Activated T-cell treated with anti-CD3 and anti-CD28 coated beads, Interleukin-2, amount 50 U/mL, for 48 hours (primary cell): ENCODE measurements around the gene CARD11.
"Not testable (repeated sequence)": the region's sequence is repeated elsewhere in the genome, so short reads cannot be mapped to it uniquely, and the experiment has no call there.

ENCODE experiments used
- DNase-seq, 2 experiments: peaks; one replicate each; pipeline ENCODE4 v3.0.0-alpha.2; 2020

CARD11 gene

DNA sequence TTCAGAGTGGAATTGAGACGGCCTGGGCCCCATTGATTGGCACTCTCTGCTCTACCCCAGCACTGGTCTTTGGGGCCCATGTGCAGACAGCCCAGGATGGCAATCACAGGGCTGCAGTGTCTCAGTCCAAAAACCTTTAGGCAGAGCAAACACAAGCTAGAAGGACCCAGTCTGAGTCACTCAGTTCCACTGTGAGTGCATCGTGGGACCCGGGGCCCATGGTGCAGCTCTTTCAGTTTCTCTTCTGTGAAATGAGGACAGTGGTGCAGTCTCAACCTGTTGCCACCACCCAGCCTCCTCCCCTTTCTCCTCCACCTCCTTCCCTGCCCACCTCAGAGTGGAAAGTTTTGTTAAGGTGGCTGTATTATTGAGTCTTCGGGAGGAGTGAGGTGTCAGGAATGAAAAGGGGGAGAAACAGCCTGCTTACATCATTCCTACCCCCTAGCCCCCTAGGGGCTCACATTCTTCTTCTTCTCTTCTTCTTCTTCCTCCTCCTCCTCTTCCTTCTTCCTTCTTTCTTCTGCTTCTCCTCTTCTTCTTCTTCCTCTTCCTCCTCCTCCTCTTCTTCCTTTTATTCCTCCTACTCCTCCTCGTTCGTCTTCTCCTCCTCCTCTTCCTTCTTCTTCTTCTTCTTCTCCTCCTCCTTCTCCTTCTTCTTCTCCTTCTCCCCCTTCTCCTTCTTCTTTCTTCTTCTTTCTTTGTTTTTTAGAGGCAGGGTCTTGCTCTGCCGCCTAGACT lies 19.5 kb upstream of the CARD11 start:
- DNase-seq = peak; percentile 86 to 87

DNA sequence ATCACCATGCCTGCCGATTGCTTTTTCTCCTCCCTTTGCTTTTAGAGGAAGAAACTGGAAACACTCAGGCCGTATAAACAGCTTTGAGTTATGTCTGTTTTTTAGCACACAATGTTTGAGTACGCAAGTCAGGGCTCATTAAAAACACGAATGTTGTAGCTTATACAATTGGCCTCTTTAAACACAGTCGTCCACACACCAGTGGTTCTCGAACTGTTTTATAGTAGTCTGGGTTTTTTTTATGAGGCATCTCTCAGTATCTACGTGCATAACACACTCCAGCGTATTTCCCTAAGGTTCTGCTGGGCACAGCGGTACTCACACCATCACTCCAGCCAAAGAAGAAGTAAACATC lies 13.4 kb upstream of the CARD11 start:
- DNase-seq = no peak

DNA sequence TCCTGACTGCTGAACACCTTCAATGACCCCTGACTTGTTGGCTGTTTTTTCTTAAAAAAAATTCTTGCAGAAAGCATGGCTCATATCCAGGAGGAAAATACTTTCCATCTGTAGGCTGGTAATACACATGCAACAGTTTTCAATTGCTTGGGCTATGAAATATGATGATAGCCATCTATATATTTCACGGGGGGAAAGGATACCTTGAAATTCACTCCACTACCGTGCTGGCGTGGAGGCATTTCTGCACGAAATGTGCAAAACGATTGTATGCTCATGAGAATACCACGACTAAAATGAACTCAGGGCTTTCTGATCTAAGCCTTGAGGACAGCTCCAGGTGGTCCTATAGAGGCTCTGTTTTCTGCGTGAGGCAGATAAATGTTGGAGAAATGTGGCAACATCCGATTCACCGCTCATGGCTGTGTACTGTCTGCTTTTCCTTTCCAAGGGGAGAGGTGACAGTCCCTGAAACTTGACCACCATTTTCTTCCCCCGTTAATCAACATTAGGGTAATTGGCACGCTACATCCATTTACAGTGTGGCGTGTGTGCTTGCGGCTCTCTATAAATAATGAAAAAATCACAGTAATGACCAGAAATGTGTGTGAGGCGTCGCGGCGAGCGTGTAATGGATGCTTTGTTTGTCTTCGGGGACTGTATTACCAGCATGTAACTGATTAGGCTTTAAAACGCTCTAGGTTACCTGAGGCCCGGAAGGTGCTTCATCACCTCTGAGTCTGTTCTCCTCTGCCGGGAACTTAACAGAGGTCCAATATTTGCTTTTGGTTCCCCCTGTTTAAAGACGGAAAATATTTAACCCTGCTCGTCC lies 12.8 kb upstream of the CARD11 start:
- DNase-seq = no peak

DNA sequence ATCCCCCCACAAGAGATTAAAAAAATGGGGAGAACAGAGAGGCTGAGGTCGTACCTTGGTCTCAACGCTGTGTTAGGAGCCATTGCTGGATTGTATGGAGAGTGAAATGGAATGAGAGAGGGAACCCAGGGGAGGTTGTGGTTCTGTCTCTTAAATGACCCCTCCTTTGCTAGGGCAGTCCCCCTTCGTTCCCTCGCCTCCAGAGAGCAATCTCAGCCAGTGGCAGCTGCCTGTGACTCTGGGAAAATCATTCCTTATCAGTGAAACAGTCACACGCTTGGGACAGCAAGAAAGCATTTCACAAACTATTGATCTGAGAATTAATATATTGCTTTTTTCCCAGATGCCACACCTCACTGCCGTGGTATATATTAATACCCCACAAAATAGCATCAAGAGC lies 12.0 kb upstream of the CARD11 start:
- DNase-seq = no peak

DNA sequence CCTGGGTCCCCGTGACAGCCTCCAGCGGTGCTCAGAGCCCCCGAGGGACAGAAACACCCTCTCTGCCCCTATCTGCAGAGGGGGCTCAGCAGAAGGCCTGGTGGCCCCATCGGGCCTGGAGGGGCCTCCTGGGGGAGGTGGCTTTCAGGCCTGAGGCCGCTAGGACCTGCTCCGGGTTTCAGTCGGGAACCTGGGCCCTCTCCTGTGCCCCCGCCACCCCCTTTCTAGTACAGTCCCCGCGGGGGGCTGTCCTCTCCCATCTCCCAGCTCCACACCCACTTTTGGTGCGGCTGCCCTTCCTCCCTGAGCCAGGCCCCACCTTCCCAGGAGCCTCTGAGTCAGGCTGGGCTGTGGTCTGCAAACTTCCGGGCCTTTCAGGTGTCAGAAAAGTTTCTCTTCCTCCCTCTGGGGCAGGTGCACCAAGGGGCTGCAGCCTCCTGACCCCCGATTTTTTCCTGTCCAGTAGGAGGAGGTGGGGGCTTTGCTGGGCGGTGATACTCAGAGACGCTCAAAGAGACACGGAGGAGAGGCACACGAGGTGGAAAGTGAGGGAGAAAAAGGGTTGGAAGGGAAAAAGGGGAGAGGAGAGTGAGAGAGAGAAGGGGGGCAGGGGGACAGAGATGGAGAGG lies 692 bp downstream of the CARD11 start:
- DNase-seq = peak; percentile 83 to 85

DNA sequence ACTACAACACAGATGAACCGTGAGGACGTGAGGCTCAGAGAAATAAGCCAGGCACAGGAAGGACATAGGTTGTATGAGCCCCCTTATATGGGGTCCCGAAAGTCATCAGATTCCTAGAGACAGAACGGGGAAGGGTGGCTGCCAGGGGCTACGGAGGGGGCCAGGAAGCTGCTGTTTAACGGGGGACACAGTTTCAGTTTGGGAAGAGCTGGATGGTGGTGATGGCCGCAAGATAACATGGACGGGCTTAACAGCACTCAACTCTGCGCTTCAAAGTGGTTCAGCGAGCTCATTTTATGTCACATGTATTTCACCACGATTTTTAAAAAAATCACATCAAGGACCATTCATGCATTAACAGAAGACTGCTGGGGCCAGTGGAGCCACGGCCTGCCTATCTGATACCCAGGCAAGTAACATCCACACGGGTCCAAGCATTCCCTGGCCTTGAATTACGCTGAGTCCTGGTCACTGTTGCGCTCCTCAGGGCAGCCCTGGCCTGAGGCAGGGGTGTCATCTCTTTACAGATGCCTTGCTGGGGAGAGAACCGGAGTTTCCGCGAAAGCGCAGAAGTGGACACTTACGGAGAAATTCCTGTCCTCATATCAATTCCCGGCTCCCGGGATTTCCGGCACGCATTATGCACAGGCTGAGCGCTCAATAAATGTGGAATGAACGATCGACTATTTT lies 1.5 kb downstream of the CARD11 start:
- DNase-seq = no peak

DNA sequence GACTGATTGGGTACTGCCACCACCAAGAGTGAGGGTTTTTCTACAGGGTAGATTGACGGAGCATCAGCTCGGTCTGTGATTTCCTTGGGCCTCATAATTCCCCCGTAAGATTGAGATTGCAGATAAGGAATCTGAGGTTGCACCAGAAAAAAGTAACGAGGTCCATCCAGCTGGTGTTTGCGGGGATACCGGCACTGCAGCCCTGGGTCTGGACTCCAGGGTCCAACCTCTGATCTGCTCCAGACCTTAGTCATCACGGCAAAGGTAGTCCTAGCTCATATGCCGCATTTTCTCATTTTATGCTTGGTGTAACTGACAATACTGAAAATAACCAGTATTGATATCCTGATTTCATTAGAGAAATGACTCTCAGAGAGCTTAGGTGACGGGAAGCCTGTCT lies 3.9 kb downstream of the CARD11 start:
- DNase-seq = no peak

DNA sequence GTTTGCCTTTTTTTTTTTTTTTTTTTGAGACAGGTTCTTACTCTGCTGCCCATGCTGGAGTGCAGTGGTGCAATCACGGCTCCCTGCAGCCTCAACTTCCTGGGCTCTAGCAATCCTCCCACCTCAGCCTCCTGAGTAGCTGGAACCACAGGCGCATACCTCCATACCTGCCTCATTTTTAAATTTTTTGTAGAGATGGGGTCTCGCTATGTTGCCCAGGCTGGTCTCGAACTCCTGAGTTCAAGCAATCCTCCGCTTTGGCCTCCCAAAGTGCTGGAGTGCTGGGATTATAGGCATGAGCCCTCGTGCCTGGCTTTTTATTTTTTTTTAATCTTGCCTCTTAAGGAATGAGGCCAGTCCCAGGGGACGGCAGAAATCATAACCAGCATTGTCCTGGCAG lies 5.7 kb downstream of the CARD11 start:
- not testable (repeated sequence) for DNase-seq

DNA sequence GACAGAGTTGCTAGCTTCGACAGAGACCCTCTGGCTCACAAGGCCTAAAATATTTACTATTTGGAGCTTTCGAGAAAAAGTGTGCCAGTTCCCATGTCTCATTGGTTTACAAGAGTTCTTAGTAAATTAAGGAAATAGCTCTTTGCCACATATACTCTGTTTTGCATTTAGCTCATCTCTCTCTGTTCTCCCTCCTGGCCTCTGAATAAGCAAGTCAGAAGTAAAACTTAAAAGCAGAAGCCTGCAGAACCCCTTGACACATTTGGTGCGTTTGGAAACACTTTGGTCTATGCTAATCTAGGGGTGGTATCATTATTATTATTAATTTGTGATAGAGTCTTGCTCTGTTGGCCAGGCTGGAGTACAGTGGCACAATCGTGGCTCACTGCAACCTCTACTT lies 6.4 kb downstream of the CARD11 start:
- DNase-seq = no peak

DNA sequence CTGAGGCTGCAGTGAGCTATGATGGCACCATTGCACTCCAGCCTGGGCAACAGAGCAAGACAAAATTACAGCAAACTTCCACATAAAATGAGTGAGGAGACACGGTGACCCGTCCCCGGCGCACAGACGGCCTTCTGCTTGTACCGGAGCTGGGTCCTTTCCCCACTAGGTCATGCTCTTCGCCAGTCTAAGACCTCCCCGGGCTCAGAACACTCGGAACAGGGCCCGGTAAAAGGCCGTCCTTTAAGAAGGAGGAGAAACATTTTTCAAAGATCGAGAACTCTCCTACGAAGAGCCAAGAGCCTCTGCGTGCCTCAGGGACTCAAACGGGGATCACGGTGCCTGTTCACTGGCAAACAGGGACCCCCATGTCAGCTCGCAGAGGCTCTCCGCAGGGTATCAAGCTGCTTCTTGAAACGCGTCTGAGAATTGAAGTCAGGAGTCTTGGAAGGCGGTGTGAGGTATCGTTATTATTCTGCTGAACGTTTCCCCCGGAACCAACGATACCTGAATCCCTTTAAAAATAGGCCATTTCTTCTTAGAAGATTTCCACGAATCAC lies 9.0 kb downstream of the CARD11 start:
- DNase-seq = no peak

DNA sequence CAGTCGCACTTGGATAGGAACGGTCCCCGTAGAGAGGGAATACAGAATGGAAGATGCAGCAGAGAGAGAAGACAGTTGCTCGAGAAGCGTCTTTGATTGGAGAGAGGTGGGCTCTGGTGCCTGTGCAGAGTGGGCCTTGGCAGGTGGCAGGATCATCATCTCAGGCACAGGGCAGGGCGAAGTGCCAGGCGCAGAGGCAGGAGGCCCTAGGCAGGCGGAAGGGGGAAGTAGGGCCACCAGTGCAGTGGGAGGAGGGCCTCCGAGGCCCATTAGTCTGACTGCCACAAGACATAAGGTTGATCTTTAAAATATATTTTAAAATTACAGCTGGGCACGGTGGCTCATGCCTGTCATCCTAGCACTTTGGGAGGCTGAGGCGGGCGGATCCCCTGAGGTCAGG lies 10.1 kb downstream of the CARD11 start:
- no peak for DNase-seq

DNA sequence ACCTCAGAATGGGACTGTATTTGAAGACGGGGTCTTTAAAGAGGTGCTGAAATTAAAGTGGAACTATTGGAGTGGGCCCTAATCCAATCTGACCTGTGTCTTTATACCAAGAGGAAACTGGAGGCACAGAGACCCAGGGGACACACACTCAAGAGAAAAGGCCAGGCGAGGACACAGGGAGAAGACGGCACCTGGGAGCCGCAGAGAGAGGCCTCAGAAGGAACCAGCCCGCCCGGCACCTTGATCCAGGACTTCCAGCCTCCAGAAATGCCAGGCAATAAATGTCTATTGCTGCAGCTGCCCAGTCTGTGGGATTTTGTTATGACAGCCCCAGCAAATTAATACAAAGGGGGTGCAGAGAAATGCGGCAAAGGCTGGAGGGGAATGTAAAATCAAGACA lies 10.5 kb downstream of the CARD11 start:
- no peak for DNase-seq

DNA sequence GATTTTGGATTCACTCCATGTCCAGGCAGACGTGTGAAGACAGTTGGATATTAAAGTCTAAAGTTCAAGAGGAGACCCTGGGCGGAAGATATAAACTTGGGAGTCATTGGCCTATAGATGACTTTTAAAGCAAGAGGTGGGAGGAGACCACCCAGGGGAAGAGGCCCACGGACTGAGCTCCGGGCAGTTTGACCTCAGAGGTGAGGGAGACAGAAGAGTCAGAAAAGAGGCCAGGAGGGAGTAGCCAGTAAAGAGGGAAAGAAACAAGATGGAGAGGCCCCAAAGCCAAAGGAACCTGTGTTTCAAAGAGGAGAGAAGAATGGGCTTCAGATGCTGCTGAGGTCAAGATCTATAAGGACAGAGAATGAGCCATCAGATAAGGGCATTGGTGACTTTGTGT lies 11.4 kb downstream of the CARD11 start:
- DNase-seq = no peak

DNA sequence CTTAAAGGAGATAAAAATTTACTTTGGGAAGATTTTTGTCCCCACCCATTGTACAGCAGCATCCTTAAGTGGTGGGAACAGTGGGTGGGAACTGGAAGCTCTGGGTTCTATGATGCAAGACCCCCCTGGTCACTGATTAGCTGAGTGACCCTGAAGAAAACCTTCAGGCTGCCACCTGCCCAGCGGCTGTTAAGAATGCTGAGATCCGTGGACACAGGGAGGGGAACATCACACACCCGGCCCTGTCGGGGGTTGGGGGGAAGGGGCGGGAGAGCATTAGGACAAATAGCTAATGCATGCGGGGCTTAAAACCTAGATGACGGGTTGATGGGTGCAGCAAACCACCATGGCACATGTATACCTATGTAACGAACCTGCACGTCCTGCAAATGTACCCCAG lies 14.5 kb downstream of the CARD11 start:
- no peak for DNase-seq

DNA sequence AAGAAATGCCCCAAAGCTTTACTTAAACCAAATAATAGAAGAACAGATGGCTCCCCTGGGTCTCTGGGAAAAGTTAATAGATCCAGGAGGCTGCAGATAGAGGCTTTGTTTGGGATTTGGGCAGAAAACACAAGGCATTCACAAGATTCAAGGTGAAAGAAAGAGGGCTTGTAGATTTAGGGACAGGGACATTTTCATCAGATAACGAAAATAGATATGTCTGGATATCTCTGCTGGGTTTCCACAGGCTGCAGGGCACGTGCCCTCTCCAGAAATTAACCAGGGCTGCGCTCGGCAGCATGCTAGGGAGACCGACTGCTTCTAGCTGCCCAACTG lies 14.9 kb downstream of the CARD11 start:
- DNase-seq = peak in 1 of 2 experiments; percentile 17

DNA sequence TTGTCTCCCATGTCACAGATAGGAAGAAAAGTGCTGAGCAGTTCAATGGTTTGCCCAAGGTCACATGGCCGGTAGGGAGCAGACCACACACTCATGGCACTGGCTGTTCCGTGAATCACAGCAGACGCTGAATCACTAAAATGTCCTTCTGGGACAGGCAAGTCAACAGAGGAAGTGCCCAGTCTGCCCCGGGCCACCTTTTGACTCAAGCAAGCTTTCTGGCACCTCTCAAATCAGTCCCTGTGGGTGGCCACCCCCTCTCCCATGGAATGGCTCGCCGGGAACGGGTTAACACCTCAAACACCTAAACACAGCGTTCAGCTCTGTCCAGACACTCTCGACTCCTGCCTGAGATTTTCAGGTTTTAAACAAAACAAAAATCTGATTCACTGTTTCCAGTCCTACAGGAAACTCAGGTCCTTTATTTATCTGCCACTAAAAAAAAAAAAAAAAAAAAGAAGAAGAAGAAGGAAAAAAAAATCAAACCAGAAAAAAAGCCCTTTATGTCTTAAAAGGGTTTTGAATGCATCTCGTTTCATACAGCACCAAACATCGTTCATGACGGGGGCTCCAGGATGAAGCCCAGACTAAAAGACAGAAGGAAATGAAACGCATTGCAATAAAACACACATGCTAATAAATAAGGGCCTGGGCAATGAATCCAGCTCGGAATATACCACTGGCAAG lies 15.5 kb downstream of the CARD11 start:
- peak; percentile 79 to 81 for DNase-seq

DNA sequence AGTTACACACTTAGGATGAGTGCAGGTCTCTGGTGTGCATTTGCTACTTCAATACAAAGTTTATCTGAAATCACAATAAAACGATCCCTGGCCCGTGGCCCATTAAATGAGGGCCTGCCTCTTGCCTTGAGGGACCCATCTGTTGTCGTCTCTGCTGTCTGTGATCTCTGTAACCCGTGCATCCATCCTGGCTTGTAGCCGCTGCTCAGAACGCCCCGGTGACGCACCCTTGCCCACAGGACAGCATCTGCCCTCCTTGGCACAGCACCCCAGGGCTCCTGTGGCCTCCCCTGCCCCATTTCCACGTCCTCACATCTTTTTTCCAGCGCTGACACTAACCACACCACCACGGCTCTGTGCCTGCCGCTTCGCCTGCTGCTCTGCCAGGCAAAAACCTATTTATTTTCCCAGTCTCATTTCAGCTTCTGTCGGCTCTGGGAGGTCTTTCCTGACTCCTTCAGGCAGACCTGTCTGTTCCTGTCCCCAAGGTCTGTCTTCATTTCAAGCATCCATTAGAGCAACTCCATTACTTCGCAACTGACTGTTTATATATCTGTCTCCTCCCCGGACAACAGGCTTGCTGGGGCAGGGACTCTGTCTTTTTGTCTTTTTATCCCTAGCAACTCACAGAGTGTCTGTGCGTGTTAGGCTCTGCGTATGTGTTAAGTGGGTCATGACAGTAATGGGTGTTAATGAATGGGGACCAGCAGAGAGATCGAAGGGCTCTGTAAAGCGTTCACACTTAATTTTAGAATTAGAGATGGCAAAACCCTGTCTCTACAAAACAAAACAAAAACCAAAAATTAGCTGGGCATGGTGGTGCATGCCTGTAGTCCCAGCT lies 16.4 kb downstream of the CARD11 start:
- DNase-seq = no peak

DNA sequence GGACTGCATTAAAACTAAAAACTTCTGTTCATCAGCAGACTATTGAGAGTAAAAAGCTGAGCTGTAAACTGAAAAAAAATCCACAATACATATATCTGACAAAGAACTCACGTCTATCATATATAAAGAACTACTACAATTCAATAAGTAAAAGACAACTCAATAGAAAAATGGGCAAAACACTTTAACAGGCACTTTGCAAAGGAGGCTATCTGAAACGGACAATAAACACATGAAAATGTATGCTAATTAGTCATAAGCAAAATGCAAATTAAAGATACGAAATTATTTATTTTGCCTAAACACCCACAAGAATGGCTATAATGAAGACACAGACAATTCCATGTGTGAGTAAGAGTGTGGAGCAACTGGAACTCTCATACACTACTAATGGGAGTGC lies 18.1 kb downstream of the CARD11 start:
- no peak for DNase-seq

DNA sequence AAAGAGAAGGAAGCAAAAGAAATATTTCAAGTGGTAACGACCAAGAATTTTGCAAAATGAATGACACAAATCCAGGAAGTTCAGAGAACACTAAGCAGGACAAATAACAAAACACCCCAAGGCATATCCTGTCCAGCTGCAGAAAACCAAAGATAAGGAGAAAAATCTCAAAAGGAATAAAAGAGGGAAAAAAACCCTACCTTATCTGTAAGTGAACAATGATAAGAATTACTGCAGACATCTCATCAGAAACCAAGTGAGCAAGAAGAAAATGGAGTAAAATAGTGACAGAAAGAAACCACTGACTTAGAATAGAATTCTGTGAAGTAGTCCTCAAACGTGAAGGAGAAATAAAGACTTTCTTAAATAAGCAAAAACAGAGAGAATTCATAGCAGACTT lies 21.8 kb downstream of the CARD11 start:
- DNase-seq = no peak

DNA sequence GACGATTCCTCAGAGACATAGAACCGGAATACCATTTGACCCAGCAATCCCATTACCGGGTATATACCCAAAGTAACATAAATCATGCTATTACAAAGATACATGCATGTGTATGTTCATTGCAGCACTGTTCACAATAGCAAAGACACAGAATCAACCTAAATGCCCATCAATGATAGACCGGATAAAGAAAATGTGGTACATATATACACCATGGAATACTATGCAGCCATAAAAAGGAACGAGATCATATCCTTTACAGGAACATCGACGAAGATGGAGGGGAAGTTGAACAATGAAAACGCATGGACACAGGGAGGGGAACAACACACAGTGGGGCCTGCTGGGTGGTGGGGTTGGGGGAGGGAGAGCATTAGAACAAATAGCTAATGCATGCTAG lies 22.4 kb downstream of the CARD11 start:
- DNase-seq = not testable (repeated sequence)

DNA sequence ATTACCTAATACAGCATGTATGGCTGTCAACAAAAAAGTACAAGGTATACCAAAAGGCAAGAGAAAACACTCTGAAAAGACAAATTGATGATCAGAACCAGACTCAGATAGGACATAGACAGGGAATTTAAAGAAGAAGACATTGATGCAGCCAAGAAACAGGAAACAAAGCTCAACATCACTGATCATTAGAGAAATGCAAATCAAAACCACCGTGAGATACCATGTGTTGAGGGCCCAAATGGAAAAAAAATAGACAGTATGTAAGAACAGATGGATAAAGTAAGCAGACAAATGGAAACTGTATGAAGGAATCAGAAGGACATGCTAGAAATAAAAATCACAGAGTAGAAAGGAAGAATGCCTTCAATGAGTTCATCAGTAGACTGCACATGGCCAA lies 23.3 kb downstream of the CARD11 start:
- no peak for DNase-seq

DNA sequence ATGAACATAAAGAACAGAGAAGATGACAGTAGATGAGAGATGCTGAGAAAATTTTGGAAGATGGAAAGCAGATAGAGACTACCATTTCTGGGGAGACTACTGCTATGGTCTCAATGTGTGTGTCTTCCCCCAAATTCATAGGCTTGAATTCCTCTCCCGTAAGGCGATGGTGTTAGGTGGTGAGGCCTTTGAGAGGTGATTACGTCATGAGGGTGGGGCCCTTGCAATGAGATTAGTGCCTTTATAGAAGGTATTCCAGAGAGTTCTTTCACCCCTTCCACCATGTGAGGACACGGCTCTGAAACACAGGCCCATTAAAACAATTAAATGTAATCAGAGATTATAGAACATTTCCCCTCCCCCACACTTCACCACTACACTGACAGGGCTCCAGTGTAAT lies 23.9 kb downstream of the CARD11 start:
- no peak for DNase-seq
